HL-60/S4 (cell line): ENCODE data around the gene NOB1.

Experiments used
- in situ Hi-C: fragments of 300-500 bp; cut with MboI; formaldehyde crosslinking; loops from 2 replicates; pipeline ENCODE4 v1.14.3; 2022; ENCODE audit warnings: low sequenced_read_pairs

NOB1 gene

DNA sequence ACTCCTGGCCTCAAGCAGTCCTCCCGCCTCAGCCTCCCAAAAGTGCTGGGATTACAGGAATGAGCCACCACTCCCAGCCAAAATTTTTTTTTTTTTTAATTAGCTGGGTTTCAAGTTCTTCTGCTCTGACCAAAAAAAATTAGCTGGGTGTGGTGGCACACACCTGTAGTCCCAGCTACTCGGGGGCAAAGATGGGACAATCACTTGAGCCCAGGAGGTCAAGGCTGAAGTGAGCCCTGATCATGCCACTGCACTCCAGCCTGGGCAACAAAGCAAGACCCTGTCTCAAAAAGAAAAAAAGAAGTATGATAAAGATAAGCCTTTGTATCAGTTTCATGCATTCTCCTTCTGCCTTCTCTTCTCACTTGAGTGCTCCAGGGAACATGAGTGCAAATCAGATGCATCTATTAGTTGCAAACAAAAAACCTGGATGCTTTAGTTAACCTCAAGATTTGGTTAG is 30.3 kb downstream of the NOB1 start:
- in situ Hi-C loops, result no loop called here

DNA sequence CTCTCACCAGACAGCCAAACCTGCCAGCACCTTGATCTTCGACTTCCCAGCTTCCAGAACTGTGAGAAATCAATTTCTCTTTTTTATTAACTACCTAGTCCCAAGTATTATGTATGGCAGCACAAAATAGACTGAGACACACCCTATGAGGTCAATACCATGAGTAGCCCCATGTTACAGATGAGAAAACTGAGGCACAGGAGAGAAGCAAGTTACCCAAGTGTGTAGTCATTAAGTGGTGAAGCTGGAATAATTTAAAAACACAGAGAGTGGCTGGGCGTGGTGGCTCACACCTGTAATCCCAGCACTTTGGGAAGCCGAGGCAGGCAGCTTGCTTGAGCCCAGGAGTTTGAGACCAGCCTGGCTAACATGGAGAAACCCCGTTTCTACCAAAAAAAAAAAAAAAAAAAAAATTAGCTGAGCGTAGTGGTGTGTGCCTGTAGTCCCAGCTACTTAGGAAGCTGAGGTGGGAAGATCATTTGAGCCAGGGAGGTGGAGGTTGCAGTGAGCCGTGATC is 33.2 kb downstream of the NOB1 start:
- in situ Hi-C loops, result no loop called here

DNA sequence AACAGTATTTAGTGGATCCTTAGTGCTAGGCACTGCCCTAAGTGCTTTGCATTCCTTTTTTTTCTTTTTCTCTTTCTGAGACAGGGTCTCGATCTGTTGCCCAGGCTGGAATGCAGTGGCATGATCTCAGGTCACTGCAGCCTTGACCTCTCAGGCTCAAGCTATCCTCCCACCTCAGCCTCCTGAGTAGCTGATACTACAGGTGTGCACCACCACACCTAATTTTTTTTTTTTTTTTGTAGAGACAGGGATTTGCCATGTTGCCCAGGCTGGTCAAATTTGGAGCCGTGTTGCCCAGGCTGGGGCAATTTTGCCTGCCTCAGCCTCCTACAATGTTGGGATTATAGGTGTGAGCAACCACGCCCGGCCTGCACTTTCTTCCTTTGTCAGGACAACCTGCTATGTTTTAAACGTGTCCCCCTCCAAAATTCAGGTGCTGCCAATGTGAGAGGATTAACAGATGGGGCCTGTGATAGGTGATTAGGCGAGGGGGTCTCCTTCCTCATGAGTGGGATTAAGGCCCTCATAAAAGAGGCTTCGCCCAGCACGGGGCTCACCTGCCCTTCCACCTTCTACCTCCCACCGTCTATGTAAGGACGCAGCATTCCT is 33.8 kb downstream of the NOB1 start:
- in situ Hi-C loops, result no loop called here

- in situ Hi-C loops, result no loop called here
Measured at GRCh38 chr16:69718111-69718764, 36.5 kb downstream of the NOB1 start.

DNA sequence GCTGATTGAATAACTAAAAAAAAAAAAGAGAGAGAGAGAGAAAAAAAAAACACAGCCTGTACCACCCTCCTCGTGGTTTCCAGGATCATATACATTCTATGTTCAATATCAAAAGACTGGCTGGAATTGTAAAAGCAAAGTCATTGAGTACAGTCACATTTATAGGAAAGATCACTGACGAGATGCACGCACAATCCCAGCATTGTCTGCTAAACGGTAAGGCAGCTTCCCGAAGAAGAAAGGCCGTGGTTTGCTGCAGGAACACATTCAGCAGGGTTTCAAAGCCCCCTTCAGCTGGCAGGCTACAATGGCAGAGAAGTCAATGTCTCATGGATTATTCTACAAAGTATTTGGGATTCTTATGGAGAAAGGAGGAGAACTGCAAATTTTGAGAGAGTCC is 37.7 kb downstream of the NOB1 start:
- in situ Hi-C loops, result no loop called here

DNA sequence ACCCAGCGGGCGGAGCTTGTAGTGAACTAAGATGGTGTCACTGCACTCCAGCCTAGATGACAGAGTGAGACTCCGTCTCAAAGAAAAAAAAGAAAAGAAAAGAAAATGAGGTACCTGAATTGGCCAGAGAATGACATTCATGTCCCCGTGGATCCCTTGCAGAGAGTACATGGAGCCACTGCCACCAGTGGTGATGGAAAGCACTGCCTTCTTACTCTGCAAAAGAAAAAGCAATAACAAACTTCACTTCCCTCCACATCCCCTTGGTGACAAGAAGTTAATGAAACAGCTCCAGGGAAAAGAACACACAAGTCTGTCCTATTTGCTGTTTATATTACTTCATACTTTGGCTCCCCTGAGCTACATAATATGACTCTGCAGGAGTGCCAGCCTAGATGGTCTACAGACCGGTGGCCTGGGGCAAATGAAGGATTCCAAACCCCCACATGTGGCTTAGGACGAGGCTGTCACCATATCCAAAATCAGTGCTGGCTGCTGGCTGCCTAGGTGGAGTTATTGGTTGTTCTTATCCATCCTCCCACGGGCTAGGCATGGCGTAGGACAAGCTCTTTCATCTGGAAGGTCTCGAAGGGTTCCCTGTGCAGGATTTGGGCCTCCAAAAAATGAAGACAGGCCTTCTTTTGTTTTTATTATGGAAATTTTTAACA is 41.7 kb downstream of the NOB1 start:
- in situ Hi-C loops, result loop anchor here (5.0 kb wide), 1 partner anchor 39 kb away; the partner anchor contains the start of gene NOB1

- in situ Hi-C loops, result loop anchor here (5.0 kb wide), 1 partner anchor 40 kb away; the partner anchor contains the start of gene NOB1
Measured at GRCh38 chr16:69712277-69712676, 42.4 kb downstream of the NOB1 start.

DNA sequence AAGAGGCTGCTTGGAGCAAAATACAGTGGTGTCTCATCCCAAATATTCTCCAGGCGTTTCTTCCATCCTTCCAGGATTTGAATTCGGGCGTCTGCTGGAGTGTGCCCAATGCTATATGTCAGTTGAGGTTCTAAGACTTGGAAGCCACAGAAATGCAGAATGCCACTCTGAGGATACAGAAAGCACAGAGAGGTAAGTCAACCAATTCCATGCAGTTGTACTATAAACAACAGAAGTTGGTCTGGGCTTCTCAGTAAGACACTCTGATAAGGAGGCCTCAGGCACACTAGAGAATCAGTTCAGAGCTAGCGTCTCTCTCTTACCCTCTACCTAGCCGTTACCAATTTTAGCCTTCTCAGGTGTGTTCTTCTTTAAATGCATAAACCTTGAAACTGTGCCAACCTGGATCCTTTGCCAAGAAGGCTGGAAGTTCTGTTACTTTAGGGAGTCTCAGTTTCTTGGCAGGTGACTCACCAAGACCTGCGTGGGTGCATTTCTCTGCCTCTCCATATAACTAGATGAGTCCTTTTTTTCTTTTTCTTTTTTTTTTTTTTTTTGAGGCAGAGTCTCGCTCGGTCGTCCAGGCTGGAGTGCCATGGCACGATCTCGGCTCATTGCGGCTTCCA is 43.5 kb downstream of the NOB1 start:
- in situ Hi-C loops, result loop anchor here (5.0 kb wide), 1 partner anchor 41 kb away; the partner anchor contains the start of gene NOB1

DNA sequence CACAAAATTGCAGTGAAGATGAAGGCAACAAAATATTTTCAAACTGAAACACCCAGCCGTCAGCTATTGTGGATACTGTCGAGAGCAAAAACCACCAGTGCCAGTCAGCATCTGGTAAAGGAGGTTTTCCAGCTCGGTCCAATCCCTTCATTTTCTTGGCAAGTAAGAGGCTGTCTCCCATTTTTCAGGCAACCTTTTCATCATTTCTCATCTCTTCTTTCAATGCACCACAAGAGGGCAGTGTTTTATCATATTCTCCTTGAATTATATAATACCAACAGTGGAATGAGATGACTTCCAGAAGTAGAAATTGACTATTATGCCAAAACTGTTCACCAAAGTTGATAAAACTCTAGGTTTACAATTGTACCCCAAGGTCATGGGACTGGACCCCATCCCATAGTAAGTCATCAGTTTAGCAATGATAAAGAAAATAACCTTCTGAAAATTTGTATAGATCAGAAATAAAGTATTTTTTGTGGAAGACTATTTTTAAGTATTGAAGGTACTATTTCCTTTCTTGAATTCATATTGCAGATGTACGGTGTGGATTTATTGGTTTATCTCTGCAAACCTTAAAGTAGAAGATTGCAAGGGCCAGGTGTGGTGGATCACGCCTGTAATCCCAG is 45.2 kb downstream of the NOB1 start:
- in situ Hi-C loops, result loop anchor here (5.0 kb wide), 1 partner anchor 43 kb away; the partner anchor contains the start of gene NOB1

GRCh38 chr16:69707920-69708683 is 46.6 kb downstream of the NOB1 start:
- in situ Hi-C loops, result no loop called here

GRCh38 chr16:69706975-69707340 is 47.8 kb downstream of the NOB1 start:
- in situ Hi-C loops, result no loop called here

- in situ Hi-C loops, result no loop called here
Measured at GRCh38 chr16:69706256-69706974, 48.3 kb downstream of the NOB1 start.

DNA sequence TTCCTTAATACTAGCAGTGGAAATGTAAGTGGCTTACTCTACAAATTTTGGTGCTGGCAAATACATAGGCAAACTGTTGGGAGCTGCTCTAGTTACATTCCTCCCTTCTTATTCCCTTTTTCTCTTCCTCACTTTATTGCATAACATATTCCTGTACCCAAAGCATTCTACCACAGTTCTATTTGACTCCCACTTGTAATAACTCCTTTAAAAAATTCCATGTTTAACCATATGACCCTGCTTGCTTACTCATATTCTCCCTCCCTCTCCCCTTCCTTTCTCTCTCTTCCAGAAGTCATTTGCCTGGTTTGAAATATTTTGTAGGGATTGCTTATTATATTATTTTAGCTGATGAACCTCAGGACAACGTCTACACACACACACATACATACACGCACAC is 51.1 kb downstream of the NOB1 start:
- in situ Hi-C loops, result no loop called here

DNA sequence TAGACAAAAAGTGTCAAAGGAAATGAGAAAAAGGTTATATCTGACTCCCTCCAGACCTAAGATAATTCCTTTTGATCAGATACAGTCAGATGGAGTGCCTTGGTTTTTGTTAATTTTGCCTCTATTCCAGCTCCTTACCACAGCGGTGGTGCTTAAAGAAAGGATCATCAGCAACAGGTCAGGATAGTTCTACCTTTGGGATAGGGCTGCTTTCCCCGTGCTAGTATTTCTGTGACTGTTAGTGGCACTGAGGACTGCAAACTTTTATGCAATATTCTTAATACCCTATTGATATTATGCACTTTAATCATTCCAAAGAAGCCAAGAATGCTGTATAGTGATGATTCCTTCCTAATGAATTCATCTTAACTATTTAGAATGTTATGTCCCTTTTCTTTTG is 52.9 kb downstream of the NOB1 start:
- in situ Hi-C loops, result no loop called here

- in situ Hi-C loops, result no loop called here
Measured at GRCh38 chr16:69701452-69701851, 53.3 kb downstream of the NOB1 start.

DNA sequence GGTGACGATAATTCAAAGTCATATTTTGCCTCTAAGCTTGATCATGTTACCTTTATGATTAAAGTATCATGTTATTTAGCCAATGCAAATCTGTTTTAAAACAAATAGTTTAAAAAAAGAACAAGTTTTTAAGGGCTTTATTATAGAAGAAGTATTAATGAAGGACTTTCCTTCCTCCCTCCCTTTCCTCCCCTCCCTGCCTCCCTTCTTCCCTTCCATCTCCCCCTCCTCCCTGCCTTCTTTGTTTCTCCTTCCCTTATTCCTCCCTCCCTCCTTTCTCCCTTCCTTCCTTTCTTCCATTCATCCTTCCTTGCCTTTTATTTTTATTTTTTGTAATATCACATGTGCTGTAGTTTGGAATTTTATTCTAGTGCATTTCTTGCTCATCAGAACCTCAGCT is 54.8 kb downstream of the NOB1 start:
- in situ Hi-C loops, result no loop called here

DNA sequence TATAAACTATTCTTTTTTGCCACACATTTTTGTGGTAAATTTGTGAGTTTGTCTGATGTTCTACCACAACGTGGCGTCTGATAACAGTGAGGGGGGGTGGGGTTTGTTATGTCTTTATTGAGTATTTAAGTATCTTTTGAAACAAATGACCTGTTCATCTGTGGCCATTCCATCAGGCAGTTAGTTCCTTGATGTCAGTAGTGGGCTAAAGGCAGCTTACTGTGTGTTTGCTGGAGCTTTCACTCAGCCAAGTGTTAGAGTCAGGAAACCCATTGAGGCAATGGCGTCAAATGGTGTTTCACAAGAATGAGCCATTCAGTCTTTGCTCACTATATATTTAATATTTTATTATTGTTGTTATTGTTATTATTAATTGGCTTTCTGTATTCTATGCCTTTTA is 56.3 kb downstream of the NOB1 start:
- in situ Hi-C loops, result no loop called here

DNA sequence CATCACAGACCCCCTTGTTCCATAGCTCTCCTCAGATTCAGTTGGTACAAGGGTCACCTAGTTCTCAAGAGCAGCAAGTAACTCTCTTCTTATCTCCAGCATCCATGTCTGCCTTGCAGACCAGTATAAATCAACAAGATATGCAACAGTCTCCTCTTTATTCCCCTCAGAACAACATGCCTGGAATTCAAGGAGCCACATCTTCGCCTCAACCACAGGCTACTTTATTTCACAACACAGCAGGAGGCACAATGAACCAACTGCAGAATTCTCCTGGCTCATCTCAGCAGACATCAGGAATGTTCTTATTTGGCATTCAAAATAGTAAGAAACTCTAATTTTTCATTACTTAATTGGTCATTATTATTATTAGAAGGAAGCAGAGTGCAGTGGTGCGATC is 60.8 kb downstream of the NOB1 start:
- in situ Hi-C loops, result no loop called here
